Cardiac fibroblast (primary cell): ENCODE measurements around the gene GFRA1.
A peak's percentile ranks its signal among the peaks of the same experiment; 100 is the strongest.

Source experiments
- DNase-seq, 2 donors: peaks; one replicate each; pipeline versions ENCODE4 v3.0.0 to v3.0.0-alpha.2; 2010; ENCODE audit warnings: low read depth in 2 of 2
- H3K4me3 ChIP-seq, 2 donors: replicated peaks in 1 of 2; 1 replicate in 1 of 2; 2 replicates in 1 of 2; pipeline ENCODE4 v1.5.1; 2011; ENCODE audit warnings: low read depth in 2 of 2, low read length in 2 of 2, mild to moderate bottlenecking in 2 of 2, moderate library complexity in 1 of 2
- CTCF ChIP-seq: IDR thresholded peaks from one replicate; pipeline ENCODE4 v1.5.1; 2011; ENCODE audit warnings: low read depth, mild to moderate bottlenecking, low read length, inconsistent platforms

Gene GFRA1

GRCh38 chr10:116271593-116272439 is 1.2 kb downstream of the GFRA1 start:
- peak in 1 of 2 donors; percentile 6 for DNase-seq
- peak overlapping the region; percentile 25 to 38 for H3K4me3 ChIP-seq

GRCh38 chr10:116270771-116271592 is 2.0 kb downstream of the GFRA1 start:
- TF ChIP-seq CTCF = no peak
- no peak for DNase-seq
- no peak overlapping the region for H3K4me3 ChIP-seq

More at GRCh38 chr10:116271593-116272439, 1.2 kb downstream of the GFRA1 start:
- TF ChIP-seq CTCF = no peak

- DNase-seq = no peak
- no peak overlapping the region for H3K4me3 ChIP-seq
- TF ChIP-seq CTCF = no peak
These were observed 2.8 kb downstream of the GFRA1 start for GRCh38 chr10:116270126-116270770.

GRCh38 chr10:116269619-116270018 is 3.4 kb downstream of the GFRA1 start:
- no peak overlapping the region for H3K4me3 ChIP-seq
- no peak for DNase-seq
- TF ChIP-seq CTCF = no peak

GRCh38 chr10:116268976-116269375 is 4.0 kb downstream of the GFRA1 start:
- TF ChIP-seq CTCF = no peak
- DNase-seq = no peak
- H3K4me3 ChIP-seq = no peak overlapping the region

- H3K4me3 ChIP-seq = no peak overlapping the region
- no peak for TF ChIP-seq CTCF
- DNase-seq = no peak
These were observed 7.3 kb downstream of the GFRA1 start for GRCh38 chr10:116265686-116266085.
